ENCODE measurements around the gene IGSF9B. TPM values are rescaled to one million over a fixed set of nuclear protein-coding genes. Genes with fewer than 3 reads are reported as not detected.
A peak's percentile ranks its signal among the peaks of the same experiment; 100 is the strongest.

The IGSF9B gene
- total RNA-seq, 2 donors from 2014 or later, result 25.4 to 279 TPM

DNA sequence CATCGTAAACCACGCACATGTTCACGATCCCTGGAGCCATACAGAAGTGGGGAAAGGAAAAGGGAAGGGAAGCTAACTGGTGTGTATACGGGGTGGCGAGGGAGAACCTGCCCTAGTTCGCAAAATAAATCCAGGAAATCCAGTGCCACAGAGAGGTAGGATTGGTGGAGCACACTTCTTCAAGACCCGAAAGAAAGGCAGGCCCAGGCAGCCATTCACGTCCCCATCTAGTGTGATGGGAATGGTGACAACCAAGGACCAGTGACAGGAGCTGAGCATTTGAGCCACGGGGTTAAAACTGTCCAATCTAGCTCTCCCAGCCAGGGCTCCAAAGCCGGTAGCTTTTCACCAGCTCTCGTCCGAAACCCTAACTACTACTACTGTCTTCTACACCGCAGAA lies 53.7 kb downstream of the IGSF9B start:
- no peak for ATAC-seq (replicated peaks)
- no peak overlapping the region for H3K27ac Mint-ChIP-seq
- no peak overlapping the region for H3K4me3 Mint-ChIP-seq
- no peaks in the 10 kb centered on the region for H3K9me3 Mint-ChIP-seq
- no peaks in the 10 kb centered on the region for H3K27me3 Mint-ChIP-seq
- peaks cover 43% of the 10 kb centered on the region for H3K36me3 Mint-ChIP-seq (ENCODE audit: low read depth)
- peaks cover 15% of the 10 kb centered on the region for H3K4me1 Mint-ChIP-seq

DNA sequence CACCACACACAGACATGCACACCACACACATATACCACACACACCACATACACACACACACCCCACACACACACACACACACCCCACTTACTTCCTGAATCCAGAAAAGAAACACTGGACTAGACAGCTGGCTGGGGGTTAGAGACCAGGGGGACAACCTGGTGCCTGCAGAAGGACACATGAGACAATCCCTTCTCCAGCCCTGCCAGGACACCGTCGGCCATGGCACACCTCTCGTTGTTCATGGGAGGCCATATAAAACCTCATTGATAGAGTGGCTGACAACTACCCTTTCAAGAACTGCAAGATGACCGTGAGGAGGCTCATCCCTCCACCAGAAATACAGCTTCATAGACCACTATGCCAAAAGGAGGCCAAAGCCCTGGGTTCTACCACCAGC lies 54.3 kb downstream of the IGSF9B start:
- H3K9me3 Mint-ChIP-seq, result no peaks in the 10 kb centered on the region
- H3K4me1 Mint-ChIP-seq, result peaks cover 15% of the 10 kb centered on the region
- peaks cover 43% of the 10 kb centered on the region for H3K36me3 Mint-ChIP-seq (ENCODE audit: low read depth)
- no peak for ATAC-seq (replicated peaks)
- H3K27me3 Mint-ChIP-seq, result no peaks in the 10 kb centered on the region
- no peak overlapping the region for H3K27ac Mint-ChIP-seq
- H3K4me3 Mint-ChIP-seq, result no peak overlapping the region

DNA sequence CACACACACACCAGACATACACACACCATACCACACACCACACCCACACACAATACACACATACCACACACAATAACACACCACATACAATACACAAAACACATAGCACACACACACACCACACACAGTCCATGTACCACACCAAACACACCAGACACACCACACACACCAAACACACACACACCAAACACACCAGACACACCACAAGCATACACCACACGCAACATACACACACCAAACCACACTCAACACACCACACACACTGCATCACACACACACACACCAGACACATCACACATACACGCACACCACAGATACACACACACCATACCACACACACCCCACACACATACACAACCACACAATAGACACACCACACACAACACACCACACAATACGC lies 54.8 kb downstream of the IGSF9B start:
- Mint-ChIP-seq H3K36me3 (ENCODE audit: low read depth) (peaks cover 40% of the 10 kb centered on the region), H3K4me1 (peaks cover 15% of the 10 kb centered on the region), H3K4me3 (no peak overlapping the region), H3K9me3 (no peaks in the 10 kb centered on the region), H3K27me3 (no peaks in the 10 kb centered on the region), H3K27ac (no peak overlapping the region)
- ATAC-seq (replicated peaks), result no peak

- peaks cover 15% of the 10 kb centered on the region for H3K4me1 Mint-ChIP-seq
- no peaks in the 10 kb centered on the region for H3K27me3 Mint-ChIP-seq
- H3K4me3 Mint-ChIP-seq, result no peak overlapping the region
- H3K27ac Mint-ChIP-seq, result no peak overlapping the region
- no peaks in the 10 kb centered on the region for H3K9me3 Mint-ChIP-seq
- peaks cover 36% of the 10 kb centered on the region for H3K36me3 Mint-ChIP-seq (ENCODE audit: low read depth)
- ATAC-seq (replicated peaks), result no peak
These were observed 55.5 kb downstream of the IGSF9B start for GRCh38 chr11:133901316-133901715.

DNA sequence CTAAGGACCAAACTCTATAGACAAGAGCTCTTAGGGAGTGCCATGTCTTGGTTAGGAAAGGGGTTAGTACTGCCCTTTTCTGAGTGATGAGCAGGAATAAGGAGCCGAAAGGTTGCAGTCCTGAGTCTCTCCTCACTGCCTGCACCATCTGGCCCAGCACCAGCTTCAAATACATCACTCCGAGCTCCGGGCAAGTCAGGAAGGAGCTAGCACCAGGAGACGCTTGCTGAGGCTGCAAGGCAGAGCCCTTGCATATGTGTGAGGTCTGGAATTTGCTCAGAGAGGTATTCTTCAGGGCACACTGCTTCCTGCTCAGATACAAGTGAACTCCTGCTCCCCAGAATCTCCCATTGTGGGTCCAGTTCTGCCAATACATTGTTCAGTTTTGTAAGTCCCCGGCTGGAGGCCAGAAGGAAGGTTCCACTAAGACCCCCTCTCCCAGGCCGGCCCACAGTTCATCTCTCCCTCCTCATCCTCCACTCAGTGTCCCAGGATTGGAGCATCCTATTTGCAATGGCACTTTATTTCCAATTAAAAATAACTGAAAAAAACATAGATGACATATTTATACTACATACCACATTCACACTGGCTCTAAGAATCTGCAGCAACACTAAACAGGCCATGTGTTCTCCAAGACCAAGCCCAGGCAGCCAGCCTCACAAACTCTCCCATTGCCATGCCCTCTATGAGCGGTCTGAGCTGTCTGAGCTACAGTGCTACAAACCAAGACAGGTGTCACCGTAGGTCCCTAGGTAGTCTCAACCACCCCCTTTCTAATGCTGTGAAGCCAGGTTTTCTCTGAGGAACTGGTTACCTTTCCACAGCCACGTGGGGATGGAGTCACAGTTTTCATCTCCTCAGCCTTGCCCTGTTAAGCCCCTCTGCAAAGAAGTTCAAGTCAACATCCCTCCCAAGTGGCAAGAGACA lies 56.3 kb downstream of the IGSF9B start:
- no peak for ATAC-seq (replicated peaks)
- H3K36me3 Mint-ChIP-seq (ENCODE audit: low read depth), result peaks cover 27% of the 10 kb centered on the region
- H3K4me3 Mint-ChIP-seq, result no peak overlapping the region
- H3K27me3 Mint-ChIP-seq, result no peaks in the 10 kb centered on the region
- H3K4me1 Mint-ChIP-seq, result peaks cover 15% of the 10 kb centered on the region
- no peak overlapping the region for H3K27ac Mint-ChIP-seq
- H3K9me3 Mint-ChIP-seq, result no peaks in the 10 kb centered on the region

- peak overlapping the region; percentile 35 for H3K27ac Mint-ChIP-seq
- no peak overlapping the region for H3K4me3 Mint-ChIP-seq
- no peak for ATAC-seq (replicated peaks)
- peaks cover 13% of the 10 kb centered on the region for H3K36me3 Mint-ChIP-seq (ENCODE audit: low read depth)
- peaks cover 3% of the 10 kb centered on the region for H3K4me1 Mint-ChIP-seq
- H3K9me3 Mint-ChIP-seq, result no peaks in the 10 kb centered on the region
- H3K27me3 Mint-ChIP-seq, result no peaks in the 10 kb centered on the region
These were observed 58.0 kb downstream of the IGSF9B start for GRCh38 chr11:133898770-133899115.

GRCh38 chr11:133898031-133898769 lies 58.6 kb downstream of the IGSF9B start:
- Mint-ChIP-seq H3K36me3 (ENCODE audit: low read depth) (peaks cover 13% of the 10 kb centered on the region), H3K4me1 (peaks cover 3% of the 10 kb centered on the region), H3K27me3 (no peaks in the 10 kb centered on the region), H3K4me3 (no peak overlapping the region), H3K9me3 (no peaks in the 10 kb centered on the region), H3K27ac (peak overlapping the region; percentile 35)
- no peak for ATAC-seq (replicated peaks)

- no peaks in the 10 kb centered on the region for H3K9me3 Mint-ChIP-seq
- no peak overlapping the region for H3K4me3 Mint-ChIP-seq
- peaks cover 3% of the 10 kb centered on the region for H3K4me1 Mint-ChIP-seq
- ATAC-seq (replicated peaks), result no peak
- peaks cover 13% of the 10 kb centered on the region for H3K36me3 Mint-ChIP-seq (ENCODE audit: low read depth)
- H3K27me3 Mint-ChIP-seq, result peaks cover 3% of the 10 kb centered on the region
- no peak overlapping the region for H3K27ac Mint-ChIP-seq
These were observed 59.5 kb downstream of the IGSF9B start for GRCh38 chr11:133897331-133897650.

DNA sequence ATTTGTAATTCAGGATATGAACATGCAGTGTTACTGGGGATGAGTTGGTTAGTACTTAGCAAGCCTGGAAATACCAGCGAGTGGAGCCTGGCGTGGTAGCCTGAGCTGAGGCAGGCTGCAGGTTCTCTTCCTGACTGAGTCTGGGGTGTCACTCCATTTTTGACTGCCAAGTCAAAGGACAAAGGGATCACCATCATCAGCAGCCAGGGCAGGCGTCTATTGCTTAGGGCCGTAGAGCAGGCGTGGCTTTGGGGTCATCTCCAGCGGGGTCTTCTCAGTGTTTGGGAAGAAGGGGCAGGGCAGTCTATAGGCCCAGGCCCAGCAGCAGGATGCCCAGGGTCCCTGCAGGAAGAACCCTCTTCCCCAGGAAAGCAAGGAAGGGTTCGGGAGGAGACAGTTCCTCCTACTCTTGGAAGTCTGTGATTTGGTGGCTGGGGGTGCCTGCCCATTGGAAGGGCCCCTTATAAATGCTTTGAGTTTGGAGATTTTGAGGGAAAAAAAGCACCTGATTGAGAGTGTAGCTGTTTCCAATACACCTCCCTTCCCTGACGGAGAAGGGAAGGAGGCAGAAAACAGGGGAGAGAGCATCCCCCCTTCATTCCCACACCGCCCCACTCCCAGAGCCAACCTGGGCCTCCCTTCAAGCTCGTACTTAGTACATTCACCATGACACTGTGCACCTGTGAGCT lies 60.0 kb downstream of the IGSF9B start:
- H3K36me3 Mint-ChIP-seq (ENCODE audit: low read depth), result peaks cover 13% of the 10 kb centered on the region
- H3K27ac Mint-ChIP-seq, result no peak overlapping the region
- H3K27me3 Mint-ChIP-seq, result peaks cover 8% of the 10 kb centered on the region
- no peaks in the 10 kb centered on the region for H3K9me3 Mint-ChIP-seq
- H3K4me1 Mint-ChIP-seq, result peaks cover 3% of the 10 kb centered on the region
- ATAC-seq (replicated peaks), result peak; percentile 8
- H3K4me3 Mint-ChIP-seq, result no peak overlapping the region

- peaks cover 13% of the 10 kb centered on the region for H3K36me3 Mint-ChIP-seq (ENCODE audit: low read depth)
These were observed 60.7 kb downstream of the IGSF9B start for GRCh38 chr11:133896028-133896427.

GRCh38 chr11:133895551-133895950 lies 61.2 kb downstream of the IGSF9B start:
- H3K27me3 Mint-ChIP-seq, result peaks cover 12% of the 10 kb centered on the region
- H3K9me3 Mint-ChIP-seq, result no peaks in the 10 kb centered on the region
- no peak for ATAC-seq (replicated peaks)
- H3K4me3 Mint-ChIP-seq, result no peak overlapping the region
- peaks cover 13% of the 10 kb centered on the region for H3K36me3 Mint-ChIP-seq (ENCODE audit: low read depth)
- no peak overlapping the region for H3K27ac Mint-ChIP-seq
- peaks cover 3% of the 10 kb centered on the region for H3K4me1 Mint-ChIP-seq

More at GRCh38 chr11:133896028-133896427, 60.7 kb downstream of the IGSF9B start:
- peak; percentile 49 for ATAC-seq (replicated peaks)
- Mint-ChIP-seq H3K4me1 (peaks cover 3% of the 10 kb centered on the region), H3K9me3 (no peaks in the 10 kb centered on the region), H3K4me3 (no peak overlapping the region), H3K27me3 (peaks cover 10% of the 10 kb centered on the region), H3K27ac (no peak overlapping the region)

DNA sequence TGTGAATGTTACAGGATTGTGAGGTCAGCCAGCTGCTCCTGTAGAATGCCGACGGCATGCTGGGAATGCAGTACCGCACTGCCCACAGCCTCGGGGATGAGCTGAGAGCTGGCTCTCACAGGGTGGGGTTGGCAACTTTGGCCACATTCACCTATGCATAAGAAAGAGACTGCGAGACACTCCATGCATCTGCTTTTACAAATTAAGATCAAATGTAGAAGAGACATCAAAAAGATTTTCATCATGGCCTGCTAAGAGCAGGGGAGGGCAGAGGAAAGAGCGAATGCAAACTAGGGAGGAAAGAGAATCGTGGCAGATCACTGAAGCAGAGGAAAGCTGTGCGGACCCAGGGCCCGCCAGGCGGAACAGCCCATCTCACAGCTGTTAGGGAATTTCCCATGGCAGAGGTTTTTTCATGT lies 61.7 kb downstream of the IGSF9B start:
- Mint-ChIP-seq H3K36me3 (ENCODE audit: low read depth) (peaks cover 13% of the 10 kb centered on the region), H3K9me3 (no peaks in the 10 kb centered on the region), H3K27me3 (peaks cover 12% of the 10 kb centered on the region), H3K4me1 (peaks cover 3% of the 10 kb centered on the region), H3K27ac (no peak overlapping the region), H3K4me3 (no peak overlapping the region)
- no peak for ATAC-seq (replicated peaks)

- Mint-ChIP-seq H3K27ac (no peak overlapping the region), H3K36me3 (ENCODE audit: low read depth) (peaks cover 8% of the 10 kb centered on the region), H3K4me1 (no peaks in the 10 kb centered on the region), H3K9me3 (no peaks in the 10 kb centered on the region), H3K4me3 (no peak overlapping the region), H3K27me3 (peaks cover 19% of the 10 kb centered on the region)
- ATAC-seq (replicated peaks), result no peak
These were observed 63.4 kb downstream of the IGSF9B start for GRCh38 chr11:133893381-133893780.

GRCh38 chr11:133892584-133893380 lies 64.0 kb downstream of the IGSF9B start:
- no peak overlapping the region for H3K4me3 Mint-ChIP-seq
- no peaks in the 10 kb centered on the region for H3K4me1 Mint-ChIP-seq
- peaks cover 24% of the 10 kb centered on the region for H3K27me3 Mint-ChIP-seq
- no peak overlapping the region for H3K27ac Mint-ChIP-seq
- ATAC-seq (replicated peaks), result no peak
- H3K36me3 Mint-ChIP-seq (ENCODE audit: low read depth), result peaks cover 4% of the 10 kb centered on the region
- no peaks in the 10 kb centered on the region for H3K9me3 Mint-ChIP-seq
